Measurements from ENCODE around the gene CFAP46. TPM values are rescaled to one million over a fixed set of nuclear protein-coding genes. Genes with fewer than 3 reads are reported as not detected.

Gene CFAP46
- total RNA-seq, 4 donors from 2014 or later: 0.19 to 0.92 (median 0.54) TPM

GRCh38 chr10:132806110-132806509 lies 136.3 kb downstream of the CFAP46 start:
- Histone ChIP-seq H3K4me1 (no peaks in the 10 kb centered on the region), H3K27me3 (peaks cover 0 to 47% (median 0%) of the 10 kb centered on the region in 4 donors), H3K4me3 (no peak overlapping the region), H3K36me3 (no peaks in the 10 kb centered on the region), H3K27ac (no peak overlapping the region), H3K9me3 (peaks cover 0 to 5% (median 3%) of the 10 kb centered on the region in 3 donors)
- 25 to 36% methylated on average over 7 of the region's 7 CpGs for WGBS, 2 donors
- intact Hi-C loops (cut with DNase I): no loop called here
- no peak for DNase-seq
- TF ChIP-seq CTCF (IDR thresholded peaks at IDR 0.05) (no peak), POLR2A (IDR thresholded peaks at IDR 0.05) (no peak)

- Histone ChIP-seq H3K9me3 (peaks cover 0 to 5% (median 3%) of the 10 kb centered on the region in 3 donors), H3K4me3 (no peak overlapping the region), H3K27ac (no peak overlapping the region), H3K36me3 (no peaks in the 10 kb centered on the region), H3K4me1 (no peaks in the 10 kb centered on the region), H3K27me3 (peaks cover 0 to 42% (median 0%) of the 10 kb centered on the region in 4 donors)
- intact Hi-C loops (cut with DNase I): no loop called here
- no peak for TF ChIP-seq CTCF (IDR thresholded peaks at IDR 0.05)
- TF ChIP-seq POLR2A (IDR thresholded peaks at IDR 0.05): no peak
- no peak for DNase-seq
- 50 to 61% methylated on average over 5 to 13 of the region's 21 CpGs for WGBS, 2 donors
Observed at GRCh38 chr10:132805599-132805998, 136.8 kb downstream of the CFAP46 start.

- TF ChIP-seq CTCF (IDR thresholded peaks at IDR 0.05) (no peak), POLR2A (IDR thresholded peaks at IDR 0.05) (no peak)
Observed at GRCh38 chr10:132804785-132805426, 137.5 kb downstream of the CFAP46 start.

DNA sequence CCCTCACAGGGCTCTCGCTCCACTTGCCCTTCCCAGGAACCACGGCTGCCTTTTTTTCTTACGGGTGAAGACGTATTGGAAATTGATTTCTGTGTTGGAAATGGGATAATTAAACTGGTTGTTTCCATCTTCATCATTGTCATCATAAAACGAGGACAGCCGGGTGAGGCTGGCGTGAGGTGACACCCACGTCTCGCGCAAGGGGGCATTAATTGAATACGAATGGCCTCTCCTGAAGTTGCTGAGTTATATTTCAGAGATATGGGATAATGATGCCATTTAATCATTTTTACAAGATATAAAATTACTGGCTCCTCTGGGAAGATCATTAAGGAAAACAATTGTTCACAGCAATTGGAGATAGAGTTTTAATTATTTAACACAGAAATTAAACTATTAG lies 138.1 kb downstream of the CFAP46 start:
- TF ChIP-seq CTCF (IDR thresholded peaks at IDR 0.05) (no peak), POLR2A (IDR thresholded peaks at IDR 0.05) (no peak)
- WGBS, 2 donors: 86 to 93% methylated on average over 8 to 11 of the region's 11 CpGs
- no peaks in the 10 kb centered on the region for H3K36me3 ChIP-seq
- no peak overlapping the region for H3K4me3 ChIP-seq
- no peak overlapping the region for H3K27ac ChIP-seq
- intact Hi-C loops (cut with DNase I): no loop called here
- peaks cover 0 to 5% (median 3%) of the 10 kb centered on the region in 3 donors for H3K9me3 ChIP-seq
- no peaks in the 10 kb centered on the region for H3K4me1 ChIP-seq
- peaks cover 0 to 29% (median 0%) of the 10 kb centered on the region in 4 donors for H3K27me3 ChIP-seq
- DNase-seq: no peak

More at GRCh38 chr10:132804785-132805426, 137.5 kb downstream of the CFAP46 start:
- WGBS, 2 donors: 76 to 84% methylated on average over 4 to 9 of the region's 23 CpGs
- no peak overlapping the region for H3K27ac ChIP-seq
- no peak overlapping the region for H3K4me3 ChIP-seq
- DNase-seq: no peak
- H3K9me3 ChIP-seq: peaks cover 0 to 5% (median 3%) of the 10 kb centered on the region in 3 donors
- peaks cover 0 to 35% (median 0%) of the 10 kb centered on the region in 4 donors for H3K27me3 ChIP-seq
- H3K4me1 ChIP-seq: no peaks in the 10 kb centered on the region
- intact Hi-C loops (cut with DNase I): no loop called here
- H3K36me3 ChIP-seq: no peaks in the 10 kb centered on the region

- H3K9me3 ChIP-seq: peaks cover 0 to 5% (median 3%) of the 10 kb centered on the region in 3 donors
- H3K27ac ChIP-seq: no peak overlapping the region
- TF ChIP-seq CTCF (IDR thresholded peaks at IDR 0.05) (no peak), POLR2A (IDR thresholded peaks at IDR 0.05) (no peak)
- WGBS, 2 donors: 63 to 84% methylated on average over 15 to 17 of the region's 34 CpGs
- intact Hi-C loops (cut with DNase I): no loop called here
- DNase-seq: no peak
- H3K4me1 ChIP-seq: no peaks in the 10 kb centered on the region
- H3K27me3 ChIP-seq: peaks cover 0 to 22% (median 0%) of the 10 kb centered on the region in 4 donors
- no peaks in the 10 kb centered on the region for H3K36me3 ChIP-seq
- no peak overlapping the region for H3K4me3 ChIP-seq
Observed at GRCh38 chr10:132803416-132804210, 138.8 kb downstream of the CFAP46 start.

All from esophagus squamous epithelium (tissue), 5 donors.